HepG2 (cell line): ENCODE results near the gene PNRC1. TPM values are rescaled to one million over a fixed set of nuclear protein-coding genes. Genes with fewer than 3 reads are reported as not detected.
A peak's percentile ranks its signal among the peaks of the same experiment; 100 is the strongest.

ENCODE experiments used
- ATAD3A ChIP-seq: sonication (generic); formaldehyde crosslinking; IDR thresholded peaks from 2 replicates; pipeline ENCODE4 v1.4.0; 2020; ENCODE audit warnings: missing genetic modification reagents
- BHLHE40 ChIP-seq: IDR thresholded peaks from 2 replicates; pipeline ENCODE4 v1.6.1; 2011; ENCODE audit warnings: low read length, improper control_type of control experiment
- HMG20A ChIP-seq: IDR thresholded peaks from 2 replicates; pipeline ENCODE4 v1.6.1; 2016; ENCODE audit warnings: borderline replicate concordance
- IRX3 ChIP-seq: sonication (generic); formaldehyde crosslinking; IDR thresholded peaks from 2 replicates; pipeline ENCODE4 v1.8.1; 2023; ENCODE audit warnings: mild to moderate bottlenecking, low read depth, missing genetic modification reagents, borderline replicate concordance
- KDM2A ChIP-seq: sonication (generic); formaldehyde crosslinking; IDR thresholded peaks from 2 replicates; pipeline ENCODE4 v1.4.0; 2020; ENCODE audit warnings: low read depth, missing genetic modification reagents, borderline replicate concordance
- LCORL ChIP-seq, 2 experiments: fragments of 450-650 bp in 1 of 2; sonication (generic) in 1 of 2; formaldehyde crosslinking in 1 of 2; IDR thresholded peaks; 2 replicates each; pipeline versions ENCODE4 v1.5.0 to v1.6.1; 2017 to 2020; ENCODE audit warnings: antibody characterized with exemption in 1 of 2, missing genetic modification reagents in 1 of 2
- PHF5A ChIP-seq: IDR thresholded peaks from one replicate; pipeline ENCODE4 v1.6.1; 2018; ENCODE audit warnings: low read depth, missing genetic modification reagents; ENCODE audit not compliant: unreplicated experiment
- RAD51 ChIP-seq: fragments of 450-650 bp; IDR thresholded peaks from 2 replicates; pipeline ENCODE4 v1.6.1; 2016; ENCODE audit warnings: borderline replicate concordance
- RARG ChIP-seq: sonication (generic); formaldehyde crosslinking; IDR thresholded peaks from 2 replicates; pipeline ENCODE4 v1.4.0; 2020; ENCODE audit warnings: low read depth, mild to moderate bottlenecking, missing genetic modification reagents
- RFXAP ChIP-seq: sonication (generic); formaldehyde crosslinking; IDR thresholded peaks from 2 replicates; pipeline ENCODE4 v1.4.0; 2020; ENCODE audit warnings: missing genetic modification reagents, borderline replicate concordance
- SP140L ChIP-seq: sonication (generic); formaldehyde crosslinking; IDR thresholded peaks from 2 replicates; pipeline ENCODE4 v1.4.0; 2020; ENCODE audit warnings: missing genetic modification reagents, borderline replicate concordance
- SP4 ChIP-seq: sonication (generic); formaldehyde crosslinking; IDR thresholded peaks from 2 replicates; pipeline ENCODE4 v1.8.1; 2023; ENCODE audit warnings: mild to moderate bottlenecking, missing genetic modification reagents
- TGIF2 ChIP-seq: IDR thresholded peaks from 2 replicates; pipeline ENCODE4 v1.6.1; 2016; ENCODE audit warnings: control low read depth, missing compliant biosample characterization
- ZNF451 ChIP-seq: sonication (generic); formaldehyde crosslinking; IDR thresholded peaks from 2 replicates; pipeline ENCODE4 v1.5.0; 2020; ENCODE audit warnings: mild to moderate bottlenecking, missing genetic modification reagents
- ZNF550 ChIP-seq: sonication (generic); formaldehyde crosslinking; IDR thresholded peaks from 2 replicates; pipeline ENCODE4 v1.4.0; 2020; ENCODE audit warnings: mild to moderate bottlenecking, missing genetic modification reagents, borderline replicate concordance
- ZNF562 ChIP-seq: sonication (generic); formaldehyde crosslinking; IDR thresholded peaks from 2 replicates; pipeline ENCODE4 v1.8.0; 2022; ENCODE audit warnings: missing genetic modification reagents, borderline replicate concordance
- ZNF598 ChIP-seq: sonication (generic); formaldehyde crosslinking; IDR thresholded peaks from 2 replicates; pipeline ENCODE4 v1.5.1; 2020; ENCODE audit warnings: mild to moderate bottlenecking, missing genetic modification reagents, borderline replicate concordance
- ZNF670 ChIP-seq: sonication (generic); formaldehyde crosslinking; IDR thresholded peaks from 2 replicates; pipeline ENCODE4 v1.8.0; 2022; ENCODE audit warnings: mild to moderate bottlenecking, missing genetic modification reagents, borderline replicate concordance
- ZNF746 ChIP-seq: sonication (generic); formaldehyde crosslinking; IDR thresholded peaks from 2 replicates; pipeline ENCODE4 v1.8.0; 2022; ENCODE audit warnings: mild to moderate bottlenecking, missing genetic modification reagents
- polyA plus RNA-seq, 8 experiments: library from polyadenylated mRNA; depleted of rRNA in 3 of 8; stranded (reverse) in 7 of 8; unstranded in 1 of 8; fragments of >200 nt; fragmentation: Illumina TruSeq in 4 of 8; extraction: Trizol in 4 of 8; gene quantifications; 2 replicates each; pipeline versions ENCODE4 v1.2.1 to v1.2.3, GENCODE V29; 2011 to 2016; ENCODE audit warnings: low read depth in 4 of 8, missing spikeins in 1 of 8, mixed read lengths in 1 of 8; ENCODE audit not compliant: insufficient read depth in 1 of 8
- total RNA-seq, 5 experiments: library from RNA; depleted of rRNA; stranded (reverse); fragments of >200 nt; fragmentation: Illumina TruSeq; extraction: Trizol; gene quantifications; 2 replicates each; pipeline ENCODE4 v1.2.3, GENCODE V29; 2016; ENCODE audit warnings: low read depth in 1 of 5
- TF ChIP-seq, protein P1 (sequence below): sonication (generic); formaldehyde crosslinking; IDR thresholded peaks from 2 replicates; pipeline ENCODE4 v1.5.1; 2020; ENCODE audit warnings: mild to moderate bottlenecking, moderate library complexity, missing genetic modification reagents
- TF ChIP-seq, protein P2 (sequence below): IDR thresholded peaks from 2 replicates; pipeline ENCODE4 v1.6.1; 2018; ENCODE audit warnings: missing genetic modification reagents
- TF ChIP-seq, protein P3 (sequence below): sonication (generic); formaldehyde crosslinking; IDR thresholded peaks from 2 replicates; pipeline ENCODE4 v1.5.1; 2020; ENCODE audit warnings: mild to moderate bottlenecking, missing genetic modification reagents, moderate library complexity
- TF ChIP-seq, protein P4 (sequence below): sonication (generic); formaldehyde crosslinking; IDR thresholded peaks from 2 replicates; pipeline ENCODE4 v1.5.1; 2020; ENCODE audit warnings: missing genetic modification reagents, mild to moderate bottlenecking, borderline replicate concordance

PNRC1 gene
- total and polyA plus RNA-seq, 2 of the 13 experiments (the other 11 are each of a cell fraction or from before 2014, with no cell fraction given) = 17.6 to 36.0 TPM

DNA sequence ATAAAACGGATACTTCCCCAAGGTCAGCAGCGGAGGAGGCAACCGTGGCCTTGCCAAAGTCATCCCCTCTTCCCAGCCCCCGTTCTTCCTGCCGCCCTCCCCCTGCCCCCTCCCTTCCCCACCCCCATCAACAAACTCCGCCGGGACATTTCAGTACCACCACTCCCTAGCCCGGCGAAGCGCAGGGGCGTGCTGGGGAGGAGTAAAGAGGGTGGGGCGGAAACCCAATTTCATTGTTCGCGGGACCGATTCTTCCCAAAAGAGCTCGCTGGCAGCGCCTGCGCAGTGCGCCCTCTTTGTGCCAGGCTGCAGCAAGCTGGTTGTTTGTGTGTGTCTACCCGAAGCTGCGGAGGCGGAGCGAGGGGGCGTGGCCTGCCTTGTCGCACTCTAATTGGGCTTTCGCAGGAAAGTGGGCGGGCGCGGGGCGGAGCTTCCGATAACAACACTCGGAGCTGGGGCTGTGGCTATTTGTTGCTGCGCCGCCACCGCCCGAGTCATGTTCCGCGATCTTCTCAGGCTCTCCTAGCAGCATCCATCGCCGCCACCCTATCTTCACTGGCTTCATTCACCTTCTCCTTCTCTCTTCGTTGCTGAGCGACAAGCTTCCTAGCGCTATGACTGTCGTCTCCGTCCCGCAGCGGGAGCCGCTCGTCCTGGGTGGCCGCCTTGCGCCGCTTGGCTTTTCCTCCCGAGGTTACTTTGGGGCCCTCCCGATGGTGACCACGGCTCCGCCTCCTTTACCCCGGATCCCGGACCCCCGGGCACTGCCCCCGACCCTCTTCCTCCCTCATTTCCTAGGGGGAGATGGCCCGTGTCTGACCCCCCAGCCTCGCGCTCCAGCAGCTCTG, at the start of gene PNRC1 (continued):
- TF ChIP-seq IRX3 (CRISPR knock-in tag) (0 out of 2 replicates have a peak, but pooled peaks have one; percentile 64), RARG (no peak), LCORL (IDR thresholded peaks at IDR 0.05) (no peak), LCORL (CRISPR knock-in tag; IDR thresholded peaks at IDR 0.05) (peak; percentile 86), HMG20A (CRISPR knock-in tag) (no peak), BHLHE40 (peak; percentile 12; the same call in 1 of the 2 replicates), TGIF2 (CRISPR knock-in tag) (peak; percentile 55; the same call in 1 of the 2 replicates), ZNF550 (CRISPR knock-in tag) (no peak), ZNF598 (CRISPR knock-in tag) (peak; percentile 41; the same call in 1 of the 2 replicates), PHF5A (CRISPR knock-in tag) (no peak), KDM2A (CRISPR knock-in tag) (peak; percentile 82), ZNF562 (CRISPR knock-in tag) (no peak), ATAD3A (CRISPR knock-in tag) (no peak), SP140L (0 out of 2 replicates have a peak, but pooled peaks have one; percentile 68), RFXAP (peak; percentile 31; the same call in 1 of the 2 replicates), ZNF746 (peak; percentile 90; the same call in 1 of the 2 replicates), RAD51 (no peak), ZNF451 (CRISPR knock-in tag) (peak; percentile 73; the same call in 1 of the 2 replicates), ZNF670 (CRISPR knock-in tag) (peak; percentile 49; the same call in 1 of the 2 replicates), SP4 (CRISPR knock-in tag) (peak; percentile 96)
- TF ChIP-seq, protein P1, sequence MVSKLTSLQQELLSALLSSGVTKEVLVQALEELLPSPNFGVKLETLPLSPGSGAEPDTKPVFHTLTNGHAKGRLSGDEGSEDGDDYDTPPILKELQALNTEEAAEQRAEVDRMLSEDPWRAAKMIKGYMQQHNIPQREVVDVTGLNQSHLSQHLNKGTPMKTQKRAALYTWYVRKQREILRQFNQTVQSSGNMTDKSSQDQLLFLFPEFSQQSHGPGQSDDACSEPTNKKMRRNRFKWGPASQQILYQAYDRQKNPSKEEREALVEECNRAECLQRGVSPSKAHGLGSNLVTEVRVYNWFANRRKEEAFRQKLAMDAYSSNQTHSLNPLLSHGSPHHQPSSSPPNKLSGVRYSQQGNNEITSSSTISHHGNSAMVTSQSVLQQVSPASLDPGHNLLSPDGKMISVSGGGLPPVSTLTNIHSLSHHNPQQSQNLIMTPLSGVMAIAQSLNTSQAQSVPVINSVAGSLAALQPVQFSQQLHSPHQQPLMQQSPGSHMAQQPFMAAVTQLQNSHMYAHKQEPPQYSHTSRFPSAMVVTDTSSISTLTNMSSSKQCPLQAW (CRISPR knock-in tag) = peak; percentile 79
- TF ChIP-seq, protein P2, sequence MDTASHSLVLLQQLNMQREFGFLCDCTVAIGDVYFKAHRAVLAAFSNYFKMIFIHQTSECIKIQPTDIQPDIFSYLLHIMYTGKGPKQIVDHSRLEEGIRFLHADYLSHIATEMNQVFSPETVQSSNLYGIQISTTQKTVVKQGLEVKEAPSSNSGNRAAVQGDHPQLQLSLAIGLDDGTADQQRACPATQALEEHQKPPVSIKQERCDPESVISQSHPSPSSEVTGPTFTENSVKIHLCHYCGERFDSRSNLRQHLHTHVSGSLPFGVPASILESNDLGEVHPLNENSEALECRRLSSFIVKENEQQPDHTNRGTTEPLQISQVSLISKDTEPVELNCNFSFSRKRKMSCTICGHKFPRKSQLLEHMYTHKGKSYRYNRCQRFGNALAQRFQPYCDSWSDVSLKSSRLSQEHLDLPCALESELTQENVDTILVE (CRISPR knock-in tag) = peak; percentile 28; the same call in 1 of the 2 replicates
- TF ChIP-seq, protein P3, sequence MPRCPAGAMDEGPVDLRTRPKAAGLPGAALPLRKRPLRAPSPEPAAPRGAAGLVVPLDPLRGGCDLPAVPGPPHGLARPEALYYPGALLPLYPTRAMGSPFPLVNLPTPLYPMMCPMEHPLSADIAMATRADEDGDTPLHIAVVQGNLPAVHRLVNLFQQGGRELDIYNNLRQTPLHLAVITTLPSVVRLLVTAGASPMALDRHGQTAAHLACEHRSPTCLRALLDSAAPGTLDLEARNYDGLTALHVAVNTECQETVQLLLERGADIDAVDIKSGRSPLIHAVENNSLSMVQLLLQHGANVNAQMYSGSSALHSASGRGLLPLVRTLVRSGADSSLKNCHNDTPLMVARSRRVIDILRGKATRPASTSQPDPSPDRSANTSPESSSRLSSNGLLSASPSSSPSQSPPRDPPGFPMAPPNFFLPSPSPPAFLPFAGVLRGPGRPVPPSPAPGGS (CRISPR knock-in tag) = peak; percentile 89; the same call in 1 of the 2 replicates
- TF ChIP-seq, protein P4, sequence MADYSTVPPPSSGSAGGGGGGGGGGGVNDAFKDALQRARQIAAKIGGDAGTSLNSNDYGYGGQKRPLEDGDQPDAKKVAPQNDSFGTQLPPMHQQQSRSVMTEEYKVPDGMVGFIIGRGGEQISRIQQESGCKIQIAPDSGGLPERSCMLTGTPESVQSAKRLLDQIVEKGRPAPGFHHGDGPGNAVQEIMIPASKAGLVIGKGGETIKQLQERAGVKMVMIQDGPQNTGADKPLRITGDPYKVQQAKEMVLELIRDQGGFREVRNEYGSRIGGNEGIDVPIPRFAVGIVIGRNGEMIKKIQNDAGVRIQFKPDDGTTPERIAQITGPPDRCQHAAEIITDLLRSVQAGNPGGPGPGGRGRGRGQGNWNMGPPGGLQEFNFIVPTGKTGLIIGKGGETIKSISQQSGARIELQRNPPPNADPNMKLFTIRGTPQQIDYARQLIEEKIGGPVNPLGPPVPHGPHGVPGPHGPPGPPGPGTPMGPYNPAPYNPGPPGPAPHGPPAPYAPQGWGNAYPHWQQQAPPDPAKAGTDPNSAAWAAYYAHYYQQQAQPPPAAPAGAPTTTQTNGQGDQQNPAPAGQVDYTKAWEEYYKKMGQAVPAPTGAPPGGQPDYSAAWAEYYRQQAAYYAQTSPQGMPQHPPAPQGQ (CRISPR knock-in tag) = no peak
